ENCODE measurements around the gene GGN.
"Not testable (repeated sequence)": the region's sequence is repeated elsewhere in the genome, so short reads cannot be mapped to it uniquely, and the experiment has no call there.

GGN gene

DNA sequence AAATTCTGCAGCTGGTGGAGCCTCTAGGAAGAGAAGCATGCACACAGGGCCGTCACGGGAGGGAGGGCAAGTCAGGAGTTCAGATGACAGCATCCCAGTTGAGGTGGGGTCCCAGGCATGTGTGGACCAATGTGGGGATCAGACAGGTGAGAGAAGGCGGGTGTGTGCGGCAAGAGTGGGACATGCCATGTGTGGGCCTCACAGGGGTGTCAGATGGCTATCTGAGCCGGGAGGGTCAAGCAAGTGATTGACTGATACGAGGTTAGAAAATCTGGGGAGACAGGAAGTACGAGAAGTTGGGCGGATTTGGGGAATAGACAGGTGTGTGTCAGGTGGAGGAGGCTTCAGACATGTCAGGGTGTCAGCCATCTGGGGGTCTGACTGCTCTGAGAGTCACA, 29.3 kb upstream of the GGN start:
- Histone ChIP-seq H3K23ac (ENCODE audit: low read length) (no peak overlapping the region), H3K27ac (ENCODE audit: low read depth, low read length) (no peak overlapping the region), H2AK5ac (ENCODE audit: low read length) (no peak overlapping the region), H4K8ac (ENCODE audit: low read depth, low read length) (no peak overlapping the region), H3K4me2 (ENCODE audit: low read length) (no peak overlapping the region), H3K4me3 (ENCODE audit: low read length) (no peak overlapping the region), H2BK120ac (ENCODE audit: low read depth, low read length) (no peak overlapping the region), H3K79me1 (ENCODE audit: low read length) (no peaks in the 10 kb centered on the region), H3K4me1 (ENCODE audit: control insufficient read depth, low read depth, low read length) (peaks cover 2% of the 10 kb centered on the region), H4K5ac (ENCODE audit: low read length) (no peak overlapping the region), H3K36me3 (ENCODE audit: control insufficient read depth, insufficient read depth, low read length) (no peaks in the 10 kb centered on the region), H3K9ac (ENCODE audit: low read length) (no peak overlapping the region), H2BK15ac (replicated peaks; ENCODE audit: low read depth) (no peak overlapping the region), H2BK5ac (ENCODE audit: low read length) (no peak overlapping the region), H3K27me3 (ENCODE audit: insufficient read depth, low read length, poor library complexity) (no peaks in the 10 kb centered on the region), H3K79me2 (ENCODE audit: control insufficient read depth, insufficient read depth, low read length) (no peaks in the 10 kb centered on the region), H3K4ac (ENCODE audit: low read depth, low read length) (no peak overlapping the region), H3K18ac (ENCODE audit: low read length) (no peak overlapping the region), H3K56ac (ENCODE audit: low read length) (no peak overlapping the region)
- no CpG with 5 or more reads among the region's 8 CpGs for WGBS (ENCODE audit: extremely low coverage, insufficient coverage, low lambda C conversion rate)
- no peak for DNase-seq

DNA sequence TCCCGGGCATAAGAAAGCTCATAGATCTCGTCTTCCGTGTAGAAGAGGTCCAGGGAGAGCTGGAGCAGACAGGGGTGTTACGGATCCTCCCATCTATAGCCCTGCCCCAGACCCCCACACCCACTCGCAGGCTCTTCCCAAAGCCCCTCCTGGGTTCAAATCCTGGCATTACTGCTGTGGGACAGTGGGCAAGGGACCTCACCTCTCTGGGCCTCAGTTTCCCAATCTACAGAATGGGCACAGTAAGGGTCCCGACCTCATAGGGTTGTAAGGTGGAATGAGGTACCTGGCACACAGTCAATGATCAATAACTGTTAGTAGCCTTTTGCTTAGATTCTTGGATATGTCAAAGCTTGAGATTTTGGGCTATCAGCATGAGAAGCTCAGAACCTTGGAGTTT, 25.6 kb upstream of the GGN start:
- Histone ChIP-seq H3K4me1 (ENCODE audit: control insufficient read depth, low read depth, low read length) (peaks cover 2% of the 10 kb centered on the region), H3K4ac (ENCODE audit: low read depth, low read length) (no peak overlapping the region), H3K79me2 (ENCODE audit: control insufficient read depth, insufficient read depth, low read length) (no peaks in the 10 kb centered on the region), H2BK120ac (ENCODE audit: low read depth, low read length) (no peak overlapping the region), H3K9ac (ENCODE audit: low read length) (no peak overlapping the region), H2AK5ac (ENCODE audit: low read length) (no peak overlapping the region), H3K27ac (ENCODE audit: low read depth, low read length) (no peak overlapping the region), H2BK15ac (replicated peaks; ENCODE audit: low read depth) (no peak overlapping the region), H3K18ac (ENCODE audit: low read length) (no peak overlapping the region), H4K8ac (ENCODE audit: low read depth, low read length) (no peak overlapping the region), H3K56ac (ENCODE audit: low read length) (no peak overlapping the region), H3K4me3 (ENCODE audit: low read length) (no peak overlapping the region), H3K79me1 (ENCODE audit: low read length) (no peaks in the 10 kb centered on the region), H3K36me3 (ENCODE audit: control insufficient read depth, insufficient read depth, low read length) (no peaks in the 10 kb centered on the region), H4K5ac (ENCODE audit: low read length) (no peak overlapping the region), H3K27me3 (ENCODE audit: insufficient read depth, low read length, poor library complexity) (no peaks in the 10 kb centered on the region), H3K23ac (ENCODE audit: low read length) (no peak overlapping the region), H3K4me2 (ENCODE audit: low read length) (no peak overlapping the region), H2BK5ac (ENCODE audit: low read length) (no peak overlapping the region)
- WGBS (ENCODE audit: extremely low coverage, insufficient coverage, low lambda C conversion rate): no CpG with 5 or more reads among the region's 6 CpGs
- no peak for DNase-seq

DNA sequence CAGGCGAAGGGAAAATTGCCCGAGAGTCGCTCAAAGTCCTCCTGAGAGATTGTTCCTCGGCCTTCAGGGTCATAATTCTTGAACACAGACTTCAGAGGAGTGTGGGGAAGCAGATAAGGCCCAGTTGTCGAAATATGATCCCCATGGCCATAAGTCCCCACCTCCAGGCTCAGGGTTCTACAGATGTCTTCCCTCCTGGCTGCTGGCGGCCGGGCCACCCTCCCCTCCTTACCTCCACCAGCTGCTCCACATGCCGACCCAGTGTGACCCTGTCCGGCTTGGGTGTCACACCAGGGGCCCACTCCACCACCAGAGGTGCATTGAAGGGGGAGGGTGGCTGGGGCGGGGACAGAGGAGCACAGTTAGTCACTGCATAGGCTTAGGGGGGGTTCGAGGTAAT, 25.1 kb upstream of the GGN start:
- H3K4me1 ChIP-seq (ENCODE audit: control insufficient read depth, low read depth, low read length): no peaks in the 10 kb centered on the region
- H3K4me2 ChIP-seq (ENCODE audit: low read length): no peak overlapping the region
- H3K56ac ChIP-seq (ENCODE audit: low read length): no peak overlapping the region
- DNase-seq: no peak
- WGBS (ENCODE audit: extremely low coverage, insufficient coverage, low lambda C conversion rate): no CpG with 5 or more reads among the region's 11 CpGs
- no peak overlapping the region for H2BK5ac ChIP-seq (ENCODE audit: low read length)
- H3K27me3 ChIP-seq (ENCODE audit: insufficient read depth, low read length, poor library complexity): no peaks in the 10 kb centered on the region
- H3K27ac ChIP-seq (ENCODE audit: low read depth, low read length): no peak overlapping the region
- no peak overlapping the region for H4K8ac ChIP-seq (ENCODE audit: low read depth, low read length)
- H3K23ac ChIP-seq (ENCODE audit: low read length): no peak overlapping the region
- H3K9ac ChIP-seq (ENCODE audit: low read length): no peak overlapping the region
- no peak overlapping the region for H3K4me3 ChIP-seq (ENCODE audit: low read length)
- no peaks in the 10 kb centered on the region for H3K79me2 ChIP-seq (ENCODE audit: control insufficient read depth, insufficient read depth, low read length)
- H4K5ac ChIP-seq (ENCODE audit: low read length): no peak overlapping the region
- no peak overlapping the region for H3K4ac ChIP-seq (ENCODE audit: low read depth, low read length)
- no peak overlapping the region for H2AK5ac ChIP-seq (ENCODE audit: low read length)
- H3K36me3 ChIP-seq (ENCODE audit: control insufficient read depth, insufficient read depth, low read length): no peaks in the 10 kb centered on the region
- no peak overlapping the region for H3K18ac ChIP-seq (ENCODE audit: low read length)
- no peaks in the 10 kb centered on the region for H3K79me1 ChIP-seq (ENCODE audit: low read length)
- no peak overlapping the region for H2BK15ac ChIP-seq (replicated peaks; ENCODE audit: low read depth)
- H2BK120ac ChIP-seq (ENCODE audit: low read depth, low read length): no peak overlapping the region

DNA sequence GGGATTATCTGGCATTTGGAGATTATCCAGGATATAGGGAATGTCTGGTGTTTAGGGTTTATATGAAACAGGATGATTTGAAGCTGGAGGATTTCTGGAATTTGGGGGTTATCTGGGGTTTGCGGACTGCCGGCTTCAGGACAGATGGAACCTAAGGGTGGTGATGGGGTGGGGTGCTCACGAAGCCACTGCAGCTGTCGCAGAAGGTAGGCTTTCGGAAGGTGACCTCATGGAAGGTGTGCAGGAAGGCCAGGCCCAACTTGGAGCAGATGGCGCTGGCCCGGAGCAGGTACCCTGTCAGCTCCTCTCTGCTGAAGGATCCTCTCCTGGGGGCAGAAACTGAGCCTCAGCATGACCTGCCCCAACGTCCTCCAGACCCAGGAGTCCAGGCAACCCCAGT, 24.7 kb upstream of the GGN start:
- H3K4ac ChIP-seq (ENCODE audit: low read depth, low read length): no peak overlapping the region
- H3K18ac ChIP-seq (ENCODE audit: low read length): no peak overlapping the region
- no peaks in the 10 kb centered on the region for H3K27me3 ChIP-seq (ENCODE audit: insufficient read depth, low read length, poor library complexity)
- H3K79me1 ChIP-seq (ENCODE audit: low read length): no peaks in the 10 kb centered on the region
- no peak for DNase-seq
- H3K4me1 ChIP-seq (ENCODE audit: control insufficient read depth, low read depth, low read length): no peaks in the 10 kb centered on the region
- H3K23ac ChIP-seq (ENCODE audit: low read length): no peak overlapping the region
- H3K79me2 ChIP-seq (ENCODE audit: control insufficient read depth, insufficient read depth, low read length): no peaks in the 10 kb centered on the region
- no CpG with 5 or more reads among the region's 8 CpGs for WGBS (ENCODE audit: extremely low coverage, insufficient coverage, low lambda C conversion rate)
- H3K4me2 ChIP-seq (ENCODE audit: low read length): no peak overlapping the region
- H2BK15ac ChIP-seq (replicated peaks; ENCODE audit: low read depth): no peak overlapping the region
- no peak overlapping the region for H4K8ac ChIP-seq (ENCODE audit: low read depth, low read length)
- H3K4me3 ChIP-seq (ENCODE audit: low read length): no peak overlapping the region
- no peaks in the 10 kb centered on the region for H3K36me3 ChIP-seq (ENCODE audit: control insufficient read depth, insufficient read depth, low read length)
- no peak overlapping the region for H4K5ac ChIP-seq (ENCODE audit: low read length)
- no peak overlapping the region for H2BK5ac ChIP-seq (ENCODE audit: low read length)
- H2AK5ac ChIP-seq (ENCODE audit: low read length): no peak overlapping the region
- no peak overlapping the region for H3K27ac ChIP-seq (ENCODE audit: low read depth, low read length)
- H3K9ac ChIP-seq (ENCODE audit: low read length): no peak overlapping the region
- no peak overlapping the region for H2BK120ac ChIP-seq (ENCODE audit: low read depth, low read length)
- H3K56ac ChIP-seq (ENCODE audit: low read length): no peak overlapping the region

DNA sequence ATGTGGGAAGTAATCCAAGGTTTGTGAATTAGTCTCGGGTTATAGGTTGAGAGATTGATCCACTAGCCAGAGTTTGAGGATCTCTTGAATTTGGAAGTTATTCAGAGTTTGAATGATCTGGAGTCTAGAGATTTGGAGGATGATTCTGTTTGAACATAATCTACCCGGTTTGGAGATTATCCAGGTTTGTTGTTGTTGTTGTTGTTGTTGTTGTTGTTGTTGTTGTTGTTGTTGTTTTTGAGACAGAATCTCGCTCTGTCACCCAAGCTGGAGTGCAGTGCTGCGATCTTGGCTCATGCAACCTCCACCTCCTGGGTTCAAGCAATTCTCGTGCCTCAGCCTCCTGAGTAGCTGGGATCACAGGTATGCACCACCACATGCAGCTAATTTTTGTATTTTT, 24.1 kb upstream of the GGN start:
- no CpG with 5 or more reads among the region's 5 CpGs for WGBS (ENCODE audit: extremely low coverage, insufficient coverage, low lambda C conversion rate)
- not testable (repeated sequence) for H3K18ac ChIP-seq (ENCODE audit: low read length); DNase-seq; H3K4ac ChIP-seq (ENCODE audit: low read depth, low read length); H3K4me1 ChIP-seq (ENCODE audit: control insufficient read depth, low read depth, low read length); H3K27me3 ChIP-seq (ENCODE audit: insufficient read depth, low read length, poor library complexity); H3K23ac ChIP-seq (ENCODE audit: low read length); H3K4me3 ChIP-seq (ENCODE audit: low read length); H2BK15ac ChIP-seq (replicated peaks; ENCODE audit: low read depth); H3K36me3 ChIP-seq (ENCODE audit: control insufficient read depth, insufficient read depth, low read length); H3K9ac ChIP-seq (ENCODE audit: low read length); H3K79me1 ChIP-seq (ENCODE audit: low read length); H2BK5ac ChIP-seq (ENCODE audit: low read length); H2AK5ac ChIP-seq (ENCODE audit: low read length); H4K8ac ChIP-seq (ENCODE audit: low read depth, low read length); H3K4me2 ChIP-seq (ENCODE audit: low read length); H2BK120ac ChIP-seq (ENCODE audit: low read depth, low read length); H3K27ac ChIP-seq (ENCODE audit: low read depth, low read length); H3K79me2 ChIP-seq (ENCODE audit: control insufficient read depth, insufficient read depth, low read length); H3K56ac ChIP-seq (ENCODE audit: low read length); H4K5ac ChIP-seq (ENCODE audit: low read length)

DNA sequence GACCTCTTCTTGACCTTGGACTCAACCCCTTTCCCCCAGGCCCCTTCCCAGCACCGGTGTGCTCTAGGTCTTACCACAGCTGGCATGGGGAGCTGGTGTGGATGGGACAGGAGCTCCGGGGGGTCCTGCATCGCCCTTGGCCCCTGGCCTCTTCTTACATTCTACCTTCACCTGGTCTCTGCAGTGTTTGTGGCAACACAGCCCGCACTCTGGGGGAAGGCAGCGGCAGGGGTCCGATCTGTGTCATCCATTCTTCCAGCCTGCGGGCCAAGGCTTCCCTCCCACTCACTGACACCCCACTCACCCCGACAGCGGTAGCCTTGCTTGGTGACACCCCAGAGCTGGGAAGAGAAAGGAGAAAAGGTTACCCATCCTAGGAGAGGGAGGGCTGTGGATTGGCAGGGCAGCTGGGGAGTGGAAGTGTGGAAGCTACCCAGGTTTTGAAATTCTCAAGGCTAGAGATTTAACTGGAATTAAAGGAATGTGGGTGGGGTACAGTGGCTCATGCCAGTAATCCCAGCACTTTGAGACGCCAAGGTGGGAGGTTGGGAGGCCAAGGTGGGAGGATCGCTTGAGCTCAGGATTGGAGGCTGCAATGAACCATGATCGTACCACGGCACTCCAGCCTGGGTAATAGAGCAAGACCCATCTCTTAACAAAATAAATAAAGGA, 23.3 kb upstream of the GGN start:
- H3K4me3 ChIP-seq (ENCODE audit: low read length): no peak overlapping the region
- H3K79me2 ChIP-seq (ENCODE audit: control insufficient read depth, insufficient read depth, low read length): no peaks in the 10 kb centered on the region
- H3K9ac ChIP-seq (ENCODE audit: low read length): no peak overlapping the region
- H2BK120ac ChIP-seq (ENCODE audit: low read depth, low read length): no peak overlapping the region
- H2BK15ac ChIP-seq (replicated peaks; ENCODE audit: low read depth): no peak overlapping the region
- WGBS (ENCODE audit: extremely low coverage, insufficient coverage, low lambda C conversion rate): no CpG with 5 or more reads among the region's 13 CpGs
- no peak for DNase-seq
- H4K8ac ChIP-seq (ENCODE audit: low read depth, low read length): no peak overlapping the region
- no peak overlapping the region for H4K5ac ChIP-seq (ENCODE audit: low read length)
- no peaks in the 10 kb centered on the region for H3K4me1 ChIP-seq (ENCODE audit: control insufficient read depth, low read depth, low read length)
- no peaks in the 10 kb centered on the region for H3K79me1 ChIP-seq (ENCODE audit: low read length)
- H3K4me2 ChIP-seq (ENCODE audit: low read length): no peak overlapping the region
- no peak overlapping the region for H3K4ac ChIP-seq (ENCODE audit: low read depth, low read length)
- no peak overlapping the region for H3K27ac ChIP-seq (ENCODE audit: low read depth, low read length)
- H3K23ac ChIP-seq (ENCODE audit: low read length): no peak overlapping the region
- H2BK5ac ChIP-seq (ENCODE audit: low read length): no peak overlapping the region
- H3K18ac ChIP-seq (ENCODE audit: low read length): no peak overlapping the region
- H3K56ac ChIP-seq (ENCODE audit: low read length): no peak overlapping the region
- no peak overlapping the region for H2AK5ac ChIP-seq (ENCODE audit: low read length)
- no peaks in the 10 kb centered on the region for H3K27me3 ChIP-seq (ENCODE audit: insufficient read depth, low read length, poor library complexity)
- H3K36me3 ChIP-seq (ENCODE audit: control insufficient read depth, insufficient read depth, low read length): no peaks in the 10 kb centered on the region
